HG02840 (cell line): Measurements from ENCODE around the gene KRT73.

Source experiments
- ATAC-seq: cut with Tn5 transposase; IDR thresholded peaks from one replicate; pipeline ENCODE4 v1.9.1; 2021; ENCODE audit warnings: mild to moderate bottlenecking, moderate library complexity, moderate number of reproducible peaks; ENCODE audit not compliant: unreplicated experiment, low FRiP score

KRT73 gene

DNA sequence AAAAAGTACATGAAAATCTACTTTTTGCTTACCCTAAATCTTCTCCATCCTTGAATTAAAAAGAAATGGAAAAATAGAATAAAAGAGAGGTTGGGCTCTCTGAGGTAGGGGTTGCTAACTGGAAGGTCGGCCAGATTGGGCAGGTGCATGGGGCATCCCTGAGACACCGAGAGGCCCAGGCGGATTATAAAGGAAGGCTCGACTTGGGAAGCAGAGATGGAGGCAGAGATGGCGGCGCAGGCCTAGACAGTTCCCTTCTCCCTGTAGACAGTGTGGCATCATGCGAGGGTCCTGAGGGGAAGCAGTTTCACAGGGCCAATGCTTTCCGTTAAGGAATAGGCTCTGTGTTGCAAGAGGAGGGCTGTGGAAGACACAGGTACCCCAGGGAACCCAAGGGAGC lies 41.0 kb downstream of the KRT73 start:
- ATAC-seq = no peak

DNA sequence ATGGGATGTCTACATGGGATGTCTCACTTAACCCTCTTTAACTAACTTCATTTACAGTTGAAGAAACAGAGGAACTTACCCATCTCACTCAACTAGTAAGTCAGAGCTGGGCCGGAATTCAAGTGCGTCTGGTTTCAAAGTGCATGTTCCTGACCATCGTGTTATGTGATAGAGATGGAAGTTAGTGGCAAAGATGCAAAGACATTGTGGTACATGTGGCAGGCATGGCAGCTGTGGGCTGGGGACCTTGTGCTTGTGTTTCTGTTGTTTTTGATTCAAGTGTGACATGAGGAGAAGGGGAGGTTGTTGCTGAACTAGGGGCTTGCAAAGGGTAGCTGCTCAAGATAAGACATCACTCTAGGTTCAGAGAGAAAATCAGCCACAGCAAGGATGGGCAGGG lies 42.4 kb downstream of the KRT73 start:
- ATAC-seq = no peak

DNA sequence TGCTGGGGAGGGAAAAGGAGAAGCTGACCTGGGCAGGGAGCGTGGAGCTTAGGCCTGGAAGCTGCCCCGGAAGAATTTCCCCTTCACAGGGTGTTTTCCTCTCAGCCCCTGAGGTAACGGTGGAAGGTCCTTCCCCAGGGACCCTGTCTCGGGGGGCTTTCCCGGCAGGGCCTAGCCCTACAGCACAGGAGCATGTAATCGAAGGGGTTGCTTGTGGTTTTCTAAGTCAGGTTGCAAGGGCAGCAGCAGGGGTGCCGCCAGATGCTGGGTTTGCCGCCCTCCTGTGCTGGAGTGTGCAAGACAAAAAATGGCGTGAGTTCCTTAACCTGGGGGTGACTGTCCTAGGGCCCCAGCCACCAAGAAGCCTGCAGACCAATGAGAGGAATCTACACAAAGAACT lies 43.1 kb downstream of the KRT73 start:
- ATAC-seq = no peak

DNA sequence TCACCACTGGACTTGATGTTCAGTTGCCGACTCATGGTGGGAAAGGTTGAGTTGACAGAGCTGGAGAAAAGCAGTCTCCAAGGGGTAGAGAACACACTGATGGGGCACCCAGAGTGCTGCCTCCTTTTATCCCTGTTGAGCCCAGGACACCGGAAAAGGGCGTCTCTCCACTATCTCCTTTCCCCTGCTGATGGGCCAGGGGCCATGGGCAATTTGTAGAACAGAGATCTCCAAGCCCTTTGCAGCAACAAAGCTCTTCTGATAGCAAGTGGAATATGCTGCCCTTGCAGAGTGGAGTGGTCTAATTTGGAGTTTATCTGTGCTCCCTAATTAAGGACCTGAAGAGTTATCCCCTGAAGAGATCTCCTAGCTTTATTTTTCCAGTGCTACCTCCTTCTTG lies 44.6 kb downstream of the KRT73 start, which contains the start of gene KRT74:
Gene KRT74 (minus strand): TSS at position 101 of the 400 bp plus-strand sequence. CDS start 66 bp downstream, at position 35.
- no peak for ATAC-seq

DNA sequence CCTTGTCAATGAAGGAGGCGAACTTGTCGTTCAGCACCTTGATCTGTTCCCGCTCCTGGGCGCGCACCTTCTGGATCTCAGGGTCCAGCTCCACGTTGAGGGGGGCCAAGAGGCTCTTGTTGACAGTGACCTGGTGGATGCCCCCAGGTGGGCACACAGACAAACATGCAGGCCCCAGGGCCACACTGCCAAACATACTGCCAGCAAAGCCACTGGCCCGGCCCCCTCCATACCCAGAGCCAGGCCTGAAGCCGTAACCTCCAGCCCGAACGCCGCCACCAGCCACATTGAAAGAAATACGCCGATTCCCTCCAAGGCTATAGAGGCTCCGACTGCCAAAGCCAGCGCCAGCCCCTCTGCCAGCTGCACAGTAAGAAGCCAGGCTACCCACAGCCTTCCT lies 45.1 kb downstream of the KRT73 start:
- ATAC-seq = no peak

DNA sequence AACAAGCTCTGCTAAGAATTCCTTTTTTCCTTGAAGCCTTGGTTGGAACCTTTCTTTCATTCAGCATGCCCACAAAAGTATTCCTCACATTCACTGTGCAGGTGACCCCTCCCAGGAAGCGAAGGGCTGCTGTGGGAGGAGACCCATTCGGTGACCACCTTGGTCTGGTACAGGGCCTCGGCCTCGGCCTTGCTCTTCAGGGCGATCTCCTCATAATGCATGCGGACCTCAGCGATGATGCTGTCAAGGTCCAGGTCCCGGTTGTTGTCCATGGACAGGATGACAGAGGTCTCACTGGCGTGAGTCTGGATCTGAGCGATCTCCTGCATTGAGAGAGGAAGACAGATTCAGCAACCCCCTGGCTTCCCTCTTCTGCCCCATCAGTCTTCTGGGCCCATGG lies 47.8 kb downstream of the KRT73 start:
- ATAC-seq = no peak

DNA sequence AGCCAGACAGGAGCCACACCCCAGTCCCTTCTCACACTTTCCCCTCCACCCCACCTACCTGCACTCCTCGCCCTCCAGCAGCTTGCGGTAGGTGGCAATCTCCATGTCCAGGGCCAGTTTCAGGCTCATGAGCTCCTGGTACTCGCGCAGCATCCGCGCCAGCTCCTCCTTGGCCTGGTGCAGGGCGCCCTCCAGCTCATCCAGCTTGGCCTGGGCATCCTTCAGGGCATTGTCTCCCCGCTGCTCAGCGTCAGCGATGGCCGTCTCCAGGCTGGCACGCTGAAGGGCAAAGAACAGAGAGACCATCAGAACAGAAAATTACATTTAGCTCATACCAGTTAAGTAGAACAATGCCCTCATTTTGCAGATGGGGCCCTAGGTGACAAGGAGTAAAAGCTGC lies 50.2 kb downstream of the KRT73 start:
- ATAC-seq = no peak

DNA sequence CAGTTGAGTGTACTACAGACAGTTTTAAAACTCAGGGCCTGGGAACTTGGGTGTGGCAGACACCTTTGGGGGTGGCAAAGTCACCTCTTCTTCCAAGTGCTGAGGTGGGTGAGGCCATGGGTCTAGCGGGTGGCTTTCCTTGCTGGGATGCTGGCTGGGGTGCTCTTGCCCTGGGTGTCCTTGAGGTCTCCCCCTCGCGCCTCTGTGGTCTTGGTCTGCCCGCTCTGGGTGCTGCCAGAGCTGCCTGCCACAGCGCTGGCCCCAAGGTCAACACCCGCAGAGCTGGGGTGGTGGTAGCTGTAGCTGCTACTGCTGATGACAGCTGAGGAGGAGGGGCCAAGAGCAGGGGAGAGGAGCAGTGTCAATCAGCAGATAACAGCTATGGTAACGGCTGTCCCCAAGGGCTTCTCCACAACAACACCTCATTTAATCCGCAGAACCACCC lies 51.5 kb downstream of the KRT73 start:
- no peak for ATAC-seq

DNA sequence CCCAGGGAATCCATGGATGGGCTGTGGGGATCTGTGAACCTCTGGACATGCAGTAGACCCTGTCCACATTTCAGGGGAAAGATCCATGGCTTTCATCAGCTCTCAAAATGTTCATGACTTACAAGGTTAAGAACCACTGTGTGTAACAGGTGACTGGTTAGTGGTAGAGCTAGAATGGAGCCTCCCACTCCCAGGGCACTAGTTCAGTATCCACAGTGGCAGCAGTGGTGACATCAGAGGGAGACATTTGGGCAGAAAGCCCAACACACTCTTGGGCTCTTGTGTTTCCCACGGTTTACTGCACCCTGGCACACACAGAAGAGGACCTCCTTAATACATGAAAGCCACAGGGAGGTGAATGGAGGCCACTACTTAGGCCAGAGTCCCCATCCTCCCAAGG lies 53.8 kb downstream of the KRT73 start:
- no peak for ATAC-seq

DNA sequence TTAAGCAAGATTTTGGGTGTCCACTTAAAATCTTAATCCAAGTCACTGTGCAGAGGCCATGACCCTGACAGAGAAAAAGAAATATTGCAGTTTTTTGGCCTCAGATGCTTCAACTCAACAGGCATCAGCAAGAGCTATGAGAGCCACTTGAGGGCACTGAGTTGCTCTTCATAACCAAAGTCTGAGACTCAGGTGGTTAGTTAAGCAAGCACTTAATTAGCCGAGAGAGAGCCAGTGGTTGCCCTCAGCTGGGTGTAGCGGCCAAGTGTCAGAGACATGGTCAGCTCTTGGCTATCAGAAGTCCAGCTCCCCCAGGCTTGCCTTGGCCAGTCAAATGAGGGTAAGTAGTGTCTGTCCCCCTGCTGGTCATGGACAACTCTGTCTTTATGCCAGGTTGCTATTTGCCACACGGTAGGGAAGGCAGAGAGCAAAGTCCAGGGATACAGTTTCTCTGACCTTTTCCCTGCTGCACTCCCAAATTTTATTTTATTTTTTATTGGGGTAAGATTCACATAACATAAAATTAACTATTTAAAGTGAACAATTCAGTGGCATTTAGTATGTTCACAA lies 56.4 kb downstream of the KRT73 start:
- no peak for ATAC-seq

DNA sequence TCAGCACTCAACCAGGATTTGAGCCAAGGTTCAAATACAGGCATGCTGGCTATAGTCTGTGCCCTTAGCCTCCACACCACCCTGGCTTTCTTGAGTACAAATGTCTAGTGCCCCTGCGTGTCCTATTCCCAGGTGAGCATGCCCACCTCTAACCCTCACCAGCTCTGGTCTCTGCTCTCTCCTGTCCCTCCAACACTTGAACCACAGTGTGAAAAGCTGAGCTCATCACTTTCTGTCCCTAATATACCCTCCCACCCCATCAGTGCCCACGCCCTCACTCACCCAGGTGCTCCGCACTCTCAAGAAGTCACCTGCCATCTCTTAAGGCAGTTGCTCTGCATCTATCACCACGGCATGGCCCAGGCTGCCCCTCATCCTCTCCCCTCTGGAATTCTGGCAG lies 58.4 kb downstream of the KRT73 start:
- no peak for ATAC-seq

DNA sequence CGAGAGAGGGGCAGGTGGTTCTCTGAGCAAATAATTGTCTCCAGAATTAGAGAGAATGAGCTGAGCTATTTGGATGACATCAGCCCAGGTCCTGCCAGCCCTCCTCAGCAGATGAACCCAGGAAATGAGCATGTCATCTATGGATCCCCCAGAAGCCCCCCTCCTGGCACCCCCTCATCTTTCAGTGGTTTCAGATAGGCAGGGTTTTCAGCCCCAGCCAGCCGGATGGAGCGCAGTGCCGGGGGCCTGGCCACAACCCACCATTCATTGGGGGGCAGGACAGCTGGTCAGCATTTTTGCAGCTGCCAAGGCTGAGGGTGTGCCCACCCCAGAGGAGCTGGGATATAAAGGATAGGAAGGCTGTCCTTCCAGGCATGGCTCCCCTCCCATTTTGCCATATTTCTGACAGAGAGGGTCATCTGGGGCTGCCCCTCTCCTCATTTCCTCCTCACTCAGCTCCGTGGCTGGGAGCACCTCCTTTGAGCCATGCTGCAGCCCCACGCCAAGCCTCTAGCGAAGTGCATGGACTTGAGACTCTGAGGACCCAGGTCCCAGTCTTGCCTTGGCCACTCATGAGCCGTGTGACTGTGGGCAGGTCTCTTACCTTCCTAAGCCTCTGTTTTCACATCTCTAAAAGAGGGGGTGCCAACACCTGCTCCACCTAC lies 59.4 kb downstream of the KRT73 start:
- ATAC-seq = no peak
